Erythroblast (primary cell): ENCODE results near the gene CTSS.

Source experiments
- GATA1 ChIP-seq: IDR thresholded peaks from 2 replicates; pipeline ENCODE4 v1.6.1; 2011; ENCODE audit warnings: low read depth, mild to moderate bottlenecking, control low read depth, low read length, moderate library complexity
- POLR2A ChIP-seq: IDR thresholded peaks from 2 replicates; pipeline ENCODE4 v1.6.1; 2011; ENCODE audit warnings: mild to moderate bottlenecking, low read length

DNA sequence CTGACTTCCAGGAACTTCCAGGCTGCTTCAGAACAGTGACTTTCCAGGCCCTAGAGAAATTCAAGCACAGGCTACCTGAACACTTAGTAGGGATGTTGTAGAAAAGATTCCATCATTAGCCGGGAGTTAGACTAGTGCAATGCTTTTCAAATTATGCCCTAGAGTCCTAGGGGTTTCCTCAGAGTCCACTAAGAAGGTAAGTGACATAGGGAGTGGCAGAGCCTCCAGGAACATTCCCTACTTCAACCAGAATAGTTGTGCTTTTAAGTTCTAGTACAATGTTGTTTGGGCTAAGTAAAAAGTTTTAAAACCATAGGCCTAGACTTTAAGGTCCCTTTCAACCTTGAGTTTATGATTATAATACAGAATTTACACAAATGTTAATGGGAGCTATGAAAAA, 59.5 kb downstream of the CTSS start:
- TF ChIP-seq POLR2A (no peak), GATA1 (no peak)
